ENCODE data around the gene EFTUD2. TPM values are rescaled to one million over a fixed set of nuclear protein-coding genes. Genes with fewer than 3 reads are reported as not detected.

The EFTUD2 gene
- total and polyA plus RNA-seq, 2 of the 4 experiments (the other 2 are of a cell fraction) = 72.5 to 126 TPM

GRCh38 chr17:44865931-44866330 is 33.3 kb downstream of the EFTUD2 start:
- H3K23ac ChIP-seq (ENCODE audit: low read depth, low read length) = no peak overlapping the region
- CTCF ChIA-PET = interaction anchor here (1.4 to 4.8 kb wide), 2 partner anchors 82 to 87 kb away, joined by 4 to 25 read pairs; no protein-coding TSS in a partner anchor

More at GRCh38 chr17:44865931-44866330, 33.3 kb downstream of the EFTUD2 start:
- no peaks in the 10 kb centered on the region for H3K27me3 ChIP-seq (ENCODE audit: control insufficient read depth, insufficient read depth, low read length)
- no CpG with 5 or more reads among the region's 6 CpGs for WGBS, 2 experiments (ENCODE audit: extremely low coverage in 2 of 2, insufficient read length in 1 of 2)
- no peaks in the 10 kb centered on the region for H3K9me3 ChIP-seq (ENCODE audit: control insufficient read depth, insufficient read depth, low read length)
- intact Hi-C loops (cut with micrococcal nuclease) = loop anchor here (1.0 kb wide), 3 partner anchors 12 to 91 kb away; no protein-coding TSS in a partner anchor
- no peaks in the 10 kb centered on the region; the same call in 1 of the 2 replicates for H4K20me1 ChIP-seq (ENCODE audit: insufficient read depth, low read length)
- no peak overlapping the region for H3K27ac ChIP-seq (ENCODE audit: insufficient read depth, low read length)
- H3K14ac ChIP-seq (replicated peaks; ENCODE audit: low read depth, low read length) = no peak overlapping the region
- ATAC-seq (ENCODE audit: low read depth) = no peak
- no peak overlapping the region for H3K4me2 ChIP-seq (ENCODE audit: low read depth, low read length)
- POLR2A ChIA-PET (ENCODE audit: unreplicated experiment) = no interaction called here
- no peak for TF ChIP-seq MAFK (IDR thresholded peaks at IDR 0.05; ENCODE audit: low read depth, low read length)
- TF ChIP-seq RAD21 (IDR thresholded peaks at IDR 0.05; ENCODE audit: low read length) = no peak
- no peak for TF ChIP-seq BHLHE40 (IDR thresholded peaks at IDR 0.05; ENCODE audit: low read depth, low read length)
- no peak for TF ChIP-seq MXI1 (IDR thresholded peaks at IDR 0.05; ENCODE audit: borderline replicate concordance, low read depth, low read length)
- TF ChIP-seq CTCF (conservative IDR thresholded peaks at IDR 0.05; ENCODE audit: low read depth, low read length) = no peak
- TF ChIP-seq RCOR1 (IDR thresholded peaks at IDR 0.05; ENCODE audit: insufficient replicate concordance, low read length) = no peak
- no peak for TF ChIP-seq SMC3 (IDR thresholded peaks at IDR 0.05; ENCODE audit: low read depth, low read length)
- TF ChIP-seq RFX5 (IDR thresholded peaks at IDR 0.05; ENCODE audit: low read depth, low read length) = no peak
- TF ChIP-seq USF2 (IDR thresholded peaks at IDR 0.05; ENCODE audit: low read depth, low read length) = no peak
- no peak for TF ChIP-seq CHD1 (IDR thresholded peaks at IDR 0.05; ENCODE audit: low read depth, low read length)
- TF ChIP-seq POLR2A (IDR thresholded peaks at IDR 0.05; ENCODE audit: low read depth, low read length) = no peak
- no peak for TF ChIP-seq CEBPB (IDR thresholded peaks at IDR 0.05; ENCODE audit: low read depth, low read length)
- no peak for TF ChIP-seq FOS (IDR thresholded peaks at IDR 0.05; ENCODE audit: low read depth, low read length)
- no peak for TF ChIP-seq NFE2L2 (IDR thresholded peaks at IDR 0.05; ENCODE audit: low read depth, low read length)
- no peak for TF ChIP-seq MAZ (IDR thresholded peaks at IDR 0.05; ENCODE audit: borderline replicate concordance, low read depth, low read length)
- no peak for TF ChIP-seq ELK1 (IDR thresholded peaks at IDR 0.05; ENCODE audit: borderline replicate concordance, low read depth, low read length)
- dilution Hi-C loops (cut with HindIII; ENCODE audit: low sequenced_read_pairs, unreplicated experiment) = no loop called here
- no peak overlapping the region for H4K8ac ChIP-seq (ENCODE audit: low read depth in 2 of 2, low read length in 2 of 2)
- in situ Hi-C loops (cut with MboI; ENCODE audit: low sequenced_read_pairs) = no loop called here
- H4K5ac ChIP-seq (ENCODE audit: low read depth, low read length) = no peak overlapping the region
- no peak overlapping the region for H3K4me3 ChIP-seq (ENCODE audit: insufficient read depth, low read depth, low read length)
- no peak overlapping the region for H3K9ac ChIP-seq (ENCODE audit: low read depth, low read length)
- H3K36me3 ChIP-seq (ENCODE audit: control insufficient read depth, insufficient read depth, low read length) = peaks cover 48% of the 10 kb centered on the region
- H4K91ac ChIP-seq (ENCODE audit: insufficient read depth, low read depth, low read length) = no peak overlapping the region
- no TSS peak for BruUV-seq (replicated peaks)
- no peak overlapping the region for H2BK120ac ChIP-seq (ENCODE audit: low read depth, low read length)
- no peak overlapping the region for H2AK9ac ChIP-seq (replicated peaks; ENCODE audit: low read depth, low read length, poor library complexity)
- H3K4me1 ChIP-seq (ENCODE audit: control insufficient read depth, insufficient read depth, low read length) = no peaks in the 10 kb centered on the region
- H3K4ac ChIP-seq (ENCODE audit: low read depth, low read length) = no peak overlapping the region
- no peak overlapping the region for H2BK5ac ChIP-seq (ENCODE audit: low read depth, low read length, poor library complexity, severe bottlenecking)
- H3K56ac ChIP-seq (ENCODE audit: extremely low read depth, insufficient read depth, low read length) = no peak overlapping the region
- H2BK15ac ChIP-seq (ENCODE audit: low read depth, low read length) = no peak overlapping the region
- H3K18ac ChIP-seq (ENCODE audit: low read depth, low read length) = no peak overlapping the region
- H3K9me1 ChIP-seq (ENCODE audit: insufficient read depth, low read length) = no peaks in the 10 kb centered on the region
- no peak for DNase-seq
- no peak overlapping the region for H2AK5ac ChIP-seq (ENCODE audit: low read depth, low read length)
- no peak overlapping the region for H2BK20ac ChIP-seq (ENCODE audit: low read depth, low read length)
- H3K79me1 ChIP-seq (ENCODE audit: low read depth in 1 of 2, low read length in 2 of 2) = peaks cover 0 to 9% of the 10 kb centered on the region in 2 experiments; a peak in 1 of 4 replicates
- no peak overlapping the region for H2AFZ ChIP-seq (replicated peaks; ENCODE audit: low read length, poor library complexity)

Data from IMR-90 (cell line).